H9 (cell line): ENCODE measurements around the gene MSI2. TPM values are rescaled to one million over a fixed set of nuclear protein-coding genes. Genes with fewer than 3 reads are reported as not detected.

Source experiments
- DNase-seq: peaks from one replicate; pipeline ENCODE4 v3.0.0-alpha.2; 2017
- H2AFZ ChIP-seq: one replicate; pipeline ENCODE4 v1.6.1; 2013; ENCODE audit warnings: mild to moderate bottlenecking, low read length, control low read depth, moderate library complexity
- H2AK5ac ChIP-seq: 2 replicates; pipeline ENCODE4 v1.6.1; 2013; ENCODE audit warnings: low read length, control low read depth, mixed read lengths; ENCODE audit not compliant: insufficient read length
- H2BK120ac ChIP-seq: one replicate; pipeline ENCODE4 v1.6.1; 2013; ENCODE audit warnings: low read depth, mild to moderate bottlenecking, low read length, control low read depth, inconsistent platforms; ENCODE audit not compliant: poor library complexity, severe bottlenecking
- H2BK12ac ChIP-seq: 2 replicates; pipeline ENCODE4 v1.6.1; 2013; ENCODE audit warnings: low read length, control low read depth, mixed read lengths, low read depth; ENCODE audit not compliant: insufficient read length
- H2BK15ac ChIP-seq: 2 replicates; pipeline ENCODE4 v1.6.1; 2013; ENCODE audit warnings: low read depth, low read length, control low read depth
- H2BK20ac ChIP-seq: one replicate; pipeline ENCODE4 v1.6.1; 2013; ENCODE audit warnings: low read depth, mild to moderate bottlenecking, low read length, control low read depth, inconsistent platforms; ENCODE audit not compliant: poor library complexity, severe bottlenecking
- H2BK5ac ChIP-seq: 2 replicates; pipeline ENCODE4 v1.6.1; 2013; ENCODE audit warnings: low read length, control low read depth, mixed read lengths; ENCODE audit not compliant: insufficient read length
- H3K14ac ChIP-seq: 2 replicates; pipeline ENCODE4 v1.6.1; 2013; ENCODE audit warnings: low read length, control low read depth; ENCODE audit not compliant: insufficient read depth
- H3K18ac ChIP-seq: 2 replicates; pipeline ENCODE4 v1.6.1; 2013; ENCODE audit warnings: low read depth, mild to moderate bottlenecking, mixed read lengths, low read length, control low read depth; ENCODE audit not compliant: insufficient read length
- H3K23ac ChIP-seq: 2 replicates; pipeline ENCODE4 v1.6.1; 2013; ENCODE audit warnings: low read length, control low read depth, mixed read lengths, low read depth; ENCODE audit not compliant: insufficient read length
- H3K23me2 ChIP-seq: 2 replicates; pipeline ENCODE4 v1.6.1; 2013; ENCODE audit warnings: low read depth, mild to moderate bottlenecking, mixed read lengths, low read length, control low read depth; ENCODE audit not compliant: insufficient read length, poor library complexity, severe bottlenecking
- H3K27ac ChIP-seq: 2 replicates; pipeline ENCODE4 v1.5.1; 2013; ENCODE audit warnings: low read length, control low read depth, mixed read lengths, low read depth; ENCODE audit not compliant: insufficient read length
- H3K27me3 ChIP-seq: 2 replicates; pipeline ENCODE4 v1.6.1; 2013; ENCODE audit warnings: low read length, control low read depth, inconsistent platforms; ENCODE audit not compliant: insufficient read depth
- H3K4ac ChIP-seq: 2 replicates; pipeline ENCODE4 v1.6.1; 2013; ENCODE audit warnings: low read depth, mild to moderate bottlenecking, control low read depth, inconsistent platforms, low read length, moderate library complexity
- H3K4me1 ChIP-seq: 2 replicates; pipeline ENCODE4 v1.6.1; 2013; ENCODE audit warnings: low read length, control low read depth, inconsistent platforms; ENCODE audit not compliant: insufficient read depth
- H3K4me2 ChIP-seq: 2 replicates; pipeline ENCODE4 v1.6.1; 2013; ENCODE audit warnings: low read length, control low read depth, mixed read lengths; ENCODE audit not compliant: insufficient read length, insufficient read depth
- H3K56ac ChIP-seq: 2 replicates; pipeline ENCODE4 v1.6.1; 2013; ENCODE audit warnings: low read depth, mild to moderate bottlenecking, mixed read lengths, low read length, control low read depth; ENCODE audit not compliant: insufficient read length
- H3K79me1 ChIP-seq: 2 replicates; pipeline ENCODE4 v1.6.1; 2013; ENCODE audit warnings: low read depth, mild to moderate bottlenecking, moderate library complexity, low read length, control low read depth, inconsistent platforms; ENCODE audit not compliant: insufficient read depth, poor library complexity, severe bottlenecking
- H3K79me2 ChIP-seq: 2 replicates; pipeline ENCODE4 v1.6.1; 2013; ENCODE audit warnings: low read length, control low read depth, inconsistent platforms; ENCODE audit not compliant: insufficient read depth
- H3K9ac ChIP-seq: 2 replicates; pipeline ENCODE4 v1.6.1; 2013; ENCODE audit warnings: low read length, control low read depth, mixed read lengths; ENCODE audit not compliant: insufficient read length; ENCODE audit errors: extremely low read depth
- H3K9me3 ChIP-seq: one replicate; pipeline ENCODE4 v1.6.1; 2013; ENCODE audit warnings: low read depth, low read length, inconsistent platforms; ENCODE audit not compliant: control insufficient read depth
- H3T11ph ChIP-seq: one replicate; pipeline ENCODE4 v1.6.1; 2013; ENCODE audit warnings: mild to moderate bottlenecking, low read length, control low read depth, inconsistent platforms
- H4K20me1 ChIP-seq: one replicate; pipeline ENCODE4 v1.6.1; 2013; ENCODE audit not compliant: control insufficient read depth, insufficient read length, insufficient read depth
- H4K5ac ChIP-seq: 2 replicates; pipeline ENCODE4 v1.6.1; 2013; ENCODE audit warnings: low read depth, mild to moderate bottlenecking, mixed read lengths, low read length, control low read depth; ENCODE audit not compliant: insufficient read length
- H4K8ac ChIP-seq: replicated peaks from 2 replicates; pipeline ENCODE4 v1.6.1; 2013; ENCODE audit warnings: low read length, control low read depth, mixed read lengths, low read depth; ENCODE audit not compliant: insufficient read length
- H4K91ac ChIP-seq: 2 replicates; pipeline ENCODE4 v1.6.1; 2013; ENCODE audit warnings: low read depth, mild to moderate bottlenecking, moderate library complexity, mixed read lengths, low read length, control low read depth; ENCODE audit not compliant: insufficient read length
- H3K27ac Mint-ChIP-seq, 3 experiments: 2 replicates in 2 of 3; 3 replicates in 1 of 3; pipeline ENCODE4 v1.8.0; 2020 to 2021; ENCODE audit warnings: mixed read lengths in 3 of 3, mild to moderate bottlenecking in 1 of 3, moderate library complexity in 1 of 3
- H3K27me3 Mint-ChIP-seq: 2 replicates; pipeline ENCODE4 v1.8.0; 2021; ENCODE audit warnings: low read depth, mild to moderate bottlenecking, moderate library complexity, mixed read lengths
- H3K36me3 Mint-ChIP-seq, 3 experiments: 2 replicates in 2 of 3; 3 replicates in 1 of 3; pipeline ENCODE4 v1.8.0; 2020 to 2021; ENCODE audit warnings: low read depth in 3 of 3, mixed read lengths in 3 of 3; ENCODE audit not compliant: insufficient read depth in 1 of 3
- H3K4me1 Mint-ChIP-seq, 2 experiments: 2 replicates each; pipeline ENCODE4 v1.8.0; 2020; ENCODE audit warnings: mixed read lengths in 2 of 2
- H3K4me3 Mint-ChIP-seq, 2 experiments: 2 replicates in 1 of 2; 3 replicates in 1 of 2; pipeline ENCODE4 v1.8.0; 2020 to 2021; ENCODE audit warnings: mild to moderate bottlenecking in 2 of 2, mixed read lengths in 2 of 2, moderate library complexity in 1 of 2
- H3K9me3 Mint-ChIP-seq, 2 experiments: 2 replicates in 1 of 2; 3 replicates in 1 of 2; pipeline ENCODE4 v1.8.0; 2020; ENCODE audit warnings: mild to moderate bottlenecking in 2 of 2, mixed read lengths in 2 of 2, moderate library complexity in 1 of 2
- WGBS: extraction: QIAGEN DNeasy Blood & Tissue Kit; methylation state at CpG from one replicate; pipeline ENCODE4 v1.1.7; 2013; ENCODE audit warnings: missing lambda C conversion rate, low lambda C conversion rate, mixed read lengths; ENCODE audit not compliant: insufficient read length; ENCODE audit errors: extremely low coverage; 5-methylcytosine and 5-hydroxymethylcytosine counted together
- total RNA-seq: library from RNA; stranded (reverse); gene quantifications from 2 replicates; pipeline ENCODE4 v1.2.1, GENCODE V29; 2021
- TF ChIP-seq, protein P1 (sequence below): fragments of 200-600 bp; sonication (generic); conservative IDR thresholded peaks from 3 replicates; pipeline ENCODE4 v1.8.0; 2021; ENCODE audit warnings: antibody characterized with exemption, mild to moderate bottlenecking

The MSI2 gene
- total RNA-seq, 1 experiment from 2014 or later = 98.5 TPM

DNA sequence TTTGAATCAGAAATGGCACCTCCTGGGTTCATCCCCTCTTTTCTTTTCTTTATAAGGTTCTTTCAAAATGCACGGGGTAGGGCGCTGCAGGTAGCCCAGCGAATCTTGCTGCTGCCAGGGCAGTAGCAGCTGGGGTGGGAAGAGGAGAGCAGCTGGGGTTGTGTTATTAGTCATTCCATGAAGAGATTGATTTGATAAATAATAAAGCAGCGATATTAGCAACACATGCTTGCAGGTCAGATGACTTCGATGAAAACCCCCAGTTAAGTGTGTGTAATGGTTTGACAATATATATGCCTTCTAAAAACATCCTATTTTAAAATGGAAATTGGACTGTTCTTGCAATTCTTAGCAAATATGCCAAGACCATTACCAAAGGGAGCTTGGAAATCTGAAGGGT, 288.1 kb downstream of the MSI2 start:
- Histone ChIP-seq H3K18ac (no peak overlapping the region), H3K23ac (no peak overlapping the region), H4K20me1 (no peaks in the 10 kb centered on the region), H2BK120ac (no peak overlapping the region), H3K23me2 (no peaks in the 10 kb centered on the region), H3K9me3 (no peaks in the 10 kb centered on the region), H3K4me1 (peaks cover 6% of the 10 kb centered on the region; the same call in 1 of the 2 replicates), H3K4ac (no peak overlapping the region), H2BK12ac (no peak overlapping the region), H3K27ac (no peak overlapping the region), H3K27me3 (no peaks in the 10 kb centered on the region), H3K14ac (no peak overlapping the region), H3K56ac (no peak overlapping the region), H2BK15ac (no peak overlapping the region), H3K79me2 (no peaks in the 10 kb centered on the region), H4K8ac (no peak overlapping the region), H2BK20ac (no peak overlapping the region), H2AFZ (no peak overlapping the region), H4K91ac (no peak overlapping the region), H2BK5ac (no peak overlapping the region), H3K9ac (no peak overlapping the region), H3T11ph (no peak overlapping the region), H3K79me1 (no peaks in the 10 kb centered on the region), H4K5ac (no peak overlapping the region), H3K4me2 (no peak overlapping the region), H2AK5ac (no peak overlapping the region)
- Mint-ChIP-seq H3K36me3 (no peaks in the 10 kb centered on the region), H3K4me3 (no peak overlapping the region), H3K9me3 (no peaks in the 10 kb centered on the region), H3K4me1 (peaks cover 51 to 75% of the 10 kb centered on the region in 2 experiments), H3K27ac (peak overlapping the region in 2 of 3 experiments; percentile 16 to 38; a peak in 2 of 7 replicates), H3K27me3 (no peaks in the 10 kb centered on the region)
- no CpG with 5 or more reads among the region's 5 CpGs for WGBS
- TF ChIP-seq, protein P1, sequence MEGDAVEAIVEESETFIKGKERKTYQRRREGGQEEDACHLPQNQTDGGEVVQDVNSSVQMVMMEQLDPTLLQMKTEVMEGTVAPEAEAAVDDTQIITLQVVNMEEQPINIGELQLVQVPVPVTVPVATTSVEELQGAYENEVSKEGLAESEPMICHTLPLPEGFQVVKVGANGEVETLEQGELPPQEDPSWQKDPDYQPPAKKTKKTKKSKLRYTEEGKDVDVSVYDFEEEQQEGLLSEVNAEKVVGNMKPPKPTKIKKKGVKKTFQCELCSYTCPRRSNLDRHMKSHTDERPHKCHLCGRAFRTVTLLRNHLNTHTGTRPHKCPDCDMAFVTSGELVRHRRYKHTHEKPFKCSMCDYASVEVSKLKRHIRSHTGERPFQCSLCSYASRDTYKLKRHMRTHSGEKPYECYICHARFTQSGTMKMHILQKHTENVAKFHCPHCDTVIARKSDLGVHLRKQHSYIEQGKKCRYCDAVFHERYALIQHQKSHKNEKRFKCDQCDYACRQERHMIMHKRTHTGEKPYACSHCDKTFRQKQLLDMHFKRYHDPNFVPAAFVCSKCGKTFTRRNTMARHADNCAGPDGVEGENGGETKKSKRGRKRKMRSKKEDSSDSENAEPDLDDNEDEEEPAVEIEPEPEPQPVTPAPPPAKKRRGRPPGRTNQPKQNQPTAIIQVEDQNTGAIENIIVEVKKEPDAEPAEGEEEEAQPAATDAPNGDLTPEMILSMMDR = no peak
- DNase-seq = no peak
